GM03348 (cell line): Measurements from ENCODE around the gene GRAMD1B.
A peak's percentile ranks its signal among the peaks of the same experiment; 100 is the strongest.
"Not testable (repeated sequence)": the region's sequence is repeated elsewhere in the genome, so short reads cannot be mapped to it uniquely, and the experiment has no call there.

Source experiments
- DNase-seq: peaks from one replicate; pipeline ENCODE4 v3.0.0; 2012; ENCODE audit warnings: low spot score

Gene GRAMD1B

DNA sequence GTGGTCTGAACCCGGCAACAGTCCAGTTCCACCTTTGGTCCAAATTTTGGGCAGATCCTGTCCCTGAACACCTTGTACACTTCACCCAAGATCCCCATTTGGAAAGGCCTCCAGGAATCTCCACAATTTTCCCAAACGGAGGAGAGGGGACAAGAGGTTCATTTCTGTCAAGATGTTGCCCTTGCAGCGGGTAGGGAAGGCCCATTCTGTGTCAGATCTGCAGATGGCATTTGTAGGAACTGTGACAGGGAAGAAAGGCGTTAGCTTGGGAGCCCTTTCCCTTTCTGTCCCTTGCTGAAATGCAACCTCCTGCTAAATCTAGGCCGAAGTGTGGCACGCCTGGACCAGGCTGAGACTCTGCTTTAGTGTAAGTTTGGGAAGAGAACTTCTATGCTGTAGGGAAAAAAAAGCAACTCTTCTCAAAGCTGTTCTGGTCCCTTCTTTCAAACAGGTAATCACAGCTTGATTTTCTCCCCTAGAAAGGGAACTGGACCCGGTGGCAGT, 138.3 kb downstream of the GRAMD1B start:
- no peak for DNase-seq

DNA sequence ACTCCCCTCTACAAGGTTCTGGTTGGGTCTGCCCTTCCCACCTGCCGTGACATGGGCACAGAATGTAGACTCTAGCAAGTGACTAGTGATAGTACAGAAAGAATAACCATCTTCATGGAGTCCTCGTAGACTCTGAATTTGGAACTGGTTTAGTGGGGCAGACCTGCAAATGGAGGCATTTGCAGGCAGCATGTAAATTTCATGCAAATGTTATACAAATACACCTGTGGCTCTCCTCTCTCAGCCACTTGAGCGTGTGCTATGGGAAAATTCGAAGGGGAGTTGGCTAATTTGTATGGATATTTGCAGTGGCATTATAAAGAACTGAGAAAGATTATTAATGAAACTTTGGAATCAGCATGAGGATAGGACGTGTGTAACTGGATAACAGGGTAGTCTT, 139.3 kb downstream of the GRAMD1B start:
- no peak for DNase-seq

DNA sequence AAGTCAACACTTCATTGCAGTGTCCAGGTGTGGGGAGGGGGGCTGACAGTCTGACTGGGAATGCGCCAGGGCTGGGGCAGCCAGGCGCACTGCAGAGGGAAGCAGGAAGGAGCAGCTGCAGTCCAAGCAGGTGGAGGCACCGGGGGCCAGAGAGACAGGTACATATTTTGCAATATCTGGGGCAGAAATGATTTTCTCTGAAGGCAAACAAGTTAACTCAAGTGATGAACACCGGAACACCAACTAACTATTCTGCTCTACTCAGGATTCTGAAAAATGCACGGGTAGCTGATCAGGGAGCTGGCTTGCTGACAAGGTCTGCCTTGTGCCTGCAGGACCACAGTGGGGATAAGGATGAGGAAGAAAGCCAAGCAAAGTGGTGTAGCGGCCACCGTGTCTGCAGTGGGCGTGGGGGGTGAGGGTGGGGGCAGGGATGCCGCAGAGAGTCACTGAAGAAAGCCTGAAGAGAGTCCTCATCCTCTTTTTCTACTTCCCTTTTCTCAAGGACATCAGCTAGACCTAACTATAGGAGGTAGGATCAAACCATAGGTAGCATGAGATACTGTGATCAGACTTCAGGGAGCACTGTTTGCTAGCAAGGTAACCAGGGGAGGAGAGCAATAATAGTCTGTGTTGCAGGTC, 141.0 kb downstream of the GRAMD1B start:
- no peak for DNase-seq

DNA sequence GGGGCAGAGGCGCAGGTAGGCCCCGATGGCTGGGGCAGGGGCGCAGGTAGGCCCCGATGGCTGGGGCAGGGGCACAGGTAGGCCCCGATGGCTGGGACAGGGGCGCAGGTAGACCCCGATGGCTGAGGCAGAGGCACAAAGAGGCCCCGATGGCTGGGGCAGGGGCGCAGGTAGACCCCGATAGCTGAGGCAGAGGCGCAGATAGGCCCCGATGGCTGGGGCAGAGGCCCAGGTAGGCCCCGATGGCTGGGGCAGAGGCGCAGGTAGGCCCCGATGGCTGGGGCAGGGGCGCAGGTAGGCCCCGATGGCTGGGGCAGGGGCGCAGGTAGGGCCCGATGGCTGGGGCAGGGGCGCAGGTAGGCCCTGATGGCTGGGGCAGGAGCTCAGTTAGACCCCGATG, 142.7 kb downstream of the GRAMD1B start:
- DNase-seq, result not testable (repeated sequence)

DNA sequence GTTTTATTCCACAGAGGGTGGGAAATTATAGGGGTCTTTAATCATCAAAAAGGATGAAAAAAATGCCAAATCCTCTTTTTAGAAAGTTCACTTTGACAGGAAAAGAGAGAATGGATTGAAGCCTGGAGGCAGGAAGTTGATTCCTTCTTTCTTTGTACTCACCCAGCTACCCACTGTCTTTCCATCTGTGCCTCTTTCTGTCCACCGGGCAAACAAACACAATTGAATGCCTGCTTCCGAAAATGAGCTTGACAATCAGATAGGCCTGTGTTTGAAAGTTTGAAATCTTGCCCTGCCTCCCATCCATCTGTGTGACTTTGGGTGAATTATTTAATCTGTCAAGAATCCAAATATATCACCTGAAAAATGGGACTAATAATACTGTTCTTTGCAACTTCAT, 143.2 kb downstream of the GRAMD1B start:
- DNase-seq, result no peak

DNA sequence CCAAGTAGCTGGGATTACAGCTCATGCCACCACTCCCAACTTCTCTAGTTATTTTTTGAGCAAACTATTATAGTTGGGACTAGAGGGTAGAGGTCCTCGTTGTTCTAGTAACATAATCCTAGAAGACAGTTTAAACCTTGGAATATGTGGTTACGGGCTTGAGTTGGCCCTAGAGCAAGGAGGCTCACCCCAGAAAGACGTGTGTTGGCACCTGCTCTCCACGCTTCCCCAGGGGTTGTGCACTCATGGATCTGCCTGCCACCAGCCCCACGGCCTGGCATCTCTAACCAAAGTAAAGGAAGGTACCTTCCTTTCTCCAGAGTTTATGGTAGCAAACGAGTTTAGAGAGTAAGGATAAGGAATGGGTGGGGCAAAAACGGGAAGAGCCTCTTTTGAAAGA, 145.4 kb downstream of the GRAMD1B start:
- no peak for DNase-seq

DNA sequence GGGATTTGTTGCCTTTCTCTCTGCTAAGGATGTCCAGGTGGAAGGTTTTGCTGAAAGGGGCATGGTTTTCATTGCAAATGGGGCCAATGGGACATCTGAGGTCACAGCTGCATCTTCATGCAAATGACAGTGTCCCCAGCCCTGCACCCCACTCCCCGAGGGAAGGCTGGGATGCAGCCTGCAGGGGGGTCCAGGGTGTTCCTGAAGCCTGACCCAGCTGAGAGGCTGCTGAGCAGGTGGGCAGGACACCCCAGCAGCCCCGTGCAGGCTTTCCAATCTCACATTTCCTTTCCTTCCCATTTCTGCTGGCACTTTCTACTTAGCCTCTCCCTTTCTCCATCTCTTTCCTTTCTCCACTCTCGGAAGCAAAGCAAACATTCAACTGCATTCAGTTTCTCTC, 146.0 kb downstream of the GRAMD1B start:
- DNase-seq, result no peak

DNA sequence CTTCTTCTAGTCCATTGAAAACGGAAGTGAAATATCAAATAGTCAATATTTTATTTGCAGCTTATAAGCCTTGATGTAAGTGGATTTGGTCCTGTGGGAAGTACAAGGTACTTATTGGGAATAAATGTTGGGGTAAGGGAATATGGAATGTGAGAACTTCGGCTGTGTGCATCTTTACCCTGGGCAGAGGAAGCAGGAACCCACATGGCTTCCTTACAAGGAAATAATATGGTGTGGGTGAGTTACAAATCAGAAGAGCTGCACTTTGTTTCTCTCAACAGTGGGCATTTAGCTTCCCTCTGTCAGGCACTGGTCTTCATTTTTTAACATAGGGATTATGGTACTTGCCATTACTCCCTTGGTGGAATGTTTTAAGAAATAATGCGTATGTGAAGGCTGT, 146.4 kb downstream of the GRAMD1B start:
- no peak for DNase-seq

DNA sequence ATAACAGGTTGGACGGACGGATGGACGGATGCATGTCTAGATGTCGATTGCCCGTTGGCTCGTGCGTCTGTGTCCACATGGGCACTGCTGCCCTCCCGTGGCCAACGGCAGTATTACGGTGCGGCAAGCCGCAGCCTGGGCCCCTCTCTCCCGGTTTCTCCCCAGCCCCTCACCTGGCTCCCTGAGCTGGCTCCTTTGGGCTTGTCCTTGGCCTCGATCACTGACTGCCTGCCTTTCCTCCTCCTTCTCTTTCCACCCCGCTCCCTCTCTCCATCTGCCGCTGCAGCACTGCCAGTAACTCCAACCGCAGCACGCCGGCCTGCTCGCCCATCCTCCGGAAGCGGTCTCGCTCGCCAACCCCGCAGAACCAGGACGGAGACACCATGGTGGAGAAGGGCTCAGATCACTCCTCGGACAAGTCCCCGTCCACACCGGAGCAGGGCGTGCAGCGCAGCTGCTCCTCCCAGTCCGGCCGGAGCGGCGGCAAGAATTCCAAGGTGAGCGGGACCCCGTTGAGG, 147.1 kb downstream of the GRAMD1B start:
- peak; percentile 90 for DNase-seq

DNA sequence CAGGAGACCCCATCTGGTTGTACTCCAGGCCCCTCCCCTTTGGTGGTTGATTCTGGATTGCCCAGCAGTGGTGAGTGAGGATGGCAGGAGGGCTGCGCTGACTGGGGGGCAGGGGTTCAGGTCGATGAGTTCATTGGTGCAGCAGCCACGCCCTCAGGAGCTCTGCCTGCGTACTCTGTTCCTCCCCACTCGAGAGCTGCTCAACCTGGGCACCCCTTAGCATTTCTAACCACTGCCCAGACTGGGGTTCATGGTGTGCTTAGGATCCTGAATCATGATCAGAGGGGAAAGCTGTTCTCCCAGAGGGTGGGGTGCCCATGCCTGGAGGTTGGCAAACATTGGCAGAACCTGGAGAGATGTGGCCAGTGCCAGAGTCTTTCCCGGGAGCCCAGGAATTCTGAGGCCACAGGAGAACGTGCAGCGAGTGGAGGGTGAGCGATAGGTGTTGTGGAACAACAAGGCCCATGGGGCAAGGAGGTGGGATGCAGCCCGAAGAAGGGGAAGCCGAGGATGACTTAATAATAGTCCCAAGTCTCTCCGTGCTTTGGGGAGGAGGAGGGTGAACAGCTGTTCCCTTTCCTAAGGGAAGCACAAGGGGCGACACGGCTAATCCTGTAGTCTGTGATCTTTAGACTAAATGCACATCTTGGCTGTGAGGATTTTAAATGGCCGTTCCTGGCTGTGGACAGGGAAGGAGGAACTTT, 148.9 kb downstream of the GRAMD1B start:
- no peak for DNase-seq

DNA sequence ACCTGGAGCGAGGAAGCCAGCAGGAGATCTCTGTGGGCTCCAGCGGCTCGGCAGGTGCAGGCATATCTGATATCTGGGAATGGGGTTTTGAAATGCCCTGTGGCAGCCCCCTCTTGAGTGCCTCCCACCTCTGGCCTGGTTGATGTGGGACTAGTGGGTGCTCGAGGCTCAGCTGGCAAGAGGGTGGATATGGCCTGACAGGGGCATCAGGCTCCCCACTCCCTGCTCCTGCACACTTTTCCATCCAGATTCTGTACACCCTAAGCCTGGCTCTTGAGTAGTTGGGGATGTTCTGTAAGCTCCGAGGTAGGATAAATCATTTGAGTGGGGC, 149.4 kb downstream of the GRAMD1B start:
- DNase-seq, result no peak

DNA sequence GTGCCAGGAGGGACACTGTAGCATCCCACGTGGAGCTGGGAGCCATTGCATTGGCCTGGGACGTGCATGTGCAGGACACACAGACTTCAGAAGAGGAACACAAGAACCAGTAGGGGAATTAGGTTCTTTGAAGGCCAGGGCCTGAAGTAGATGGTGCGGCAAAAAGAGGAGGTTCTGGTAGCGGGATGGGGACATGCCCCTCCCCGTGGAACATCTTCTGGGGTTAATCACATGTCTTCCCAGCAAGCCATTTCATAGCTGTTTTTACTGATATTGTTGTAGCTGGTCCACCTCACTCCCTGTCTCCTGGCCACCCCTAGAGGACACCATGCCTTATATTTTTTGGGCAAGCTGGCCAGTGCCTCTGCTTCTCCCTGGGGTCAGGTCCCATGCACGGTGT, 150.1 kb downstream of the GRAMD1B start:
- DNase-seq, result no peak

DNA sequence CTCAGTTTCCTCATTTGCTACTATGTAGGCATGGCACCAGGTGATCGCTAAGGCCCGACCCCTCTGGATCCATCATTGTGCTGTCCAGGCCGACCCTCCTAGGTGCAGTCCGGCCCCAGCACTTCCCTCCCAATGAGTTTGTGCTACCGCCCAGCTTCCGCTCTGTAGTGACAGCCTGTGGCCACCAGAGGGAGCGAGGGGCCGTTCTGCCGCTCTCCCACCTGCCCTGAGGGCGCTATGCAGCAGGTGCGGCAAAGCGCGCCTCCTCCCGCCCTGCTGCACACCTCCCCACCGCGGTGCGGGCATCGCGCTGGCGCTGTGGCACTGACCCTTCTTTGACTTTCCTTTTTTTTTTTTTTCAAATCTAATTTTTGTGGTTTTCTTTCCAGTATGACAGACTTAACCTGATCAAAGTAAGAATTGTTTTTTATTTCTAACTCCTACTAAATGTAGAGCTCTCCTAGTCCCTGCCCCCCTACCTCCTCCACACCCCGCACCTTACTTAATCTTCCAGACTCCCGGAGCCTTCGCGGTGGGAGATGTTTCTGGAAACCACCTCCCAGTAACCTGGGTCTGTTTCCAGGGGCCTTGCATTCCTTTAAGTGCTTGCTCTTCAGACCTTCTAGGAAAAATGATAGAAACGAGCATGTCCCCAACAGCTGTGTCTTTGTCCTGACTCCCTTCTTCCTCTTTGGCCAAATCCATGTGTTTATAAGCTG, 150.6 kb downstream of the GRAMD1B start:
- DNase-seq, result peak; percentile 85

DNA sequence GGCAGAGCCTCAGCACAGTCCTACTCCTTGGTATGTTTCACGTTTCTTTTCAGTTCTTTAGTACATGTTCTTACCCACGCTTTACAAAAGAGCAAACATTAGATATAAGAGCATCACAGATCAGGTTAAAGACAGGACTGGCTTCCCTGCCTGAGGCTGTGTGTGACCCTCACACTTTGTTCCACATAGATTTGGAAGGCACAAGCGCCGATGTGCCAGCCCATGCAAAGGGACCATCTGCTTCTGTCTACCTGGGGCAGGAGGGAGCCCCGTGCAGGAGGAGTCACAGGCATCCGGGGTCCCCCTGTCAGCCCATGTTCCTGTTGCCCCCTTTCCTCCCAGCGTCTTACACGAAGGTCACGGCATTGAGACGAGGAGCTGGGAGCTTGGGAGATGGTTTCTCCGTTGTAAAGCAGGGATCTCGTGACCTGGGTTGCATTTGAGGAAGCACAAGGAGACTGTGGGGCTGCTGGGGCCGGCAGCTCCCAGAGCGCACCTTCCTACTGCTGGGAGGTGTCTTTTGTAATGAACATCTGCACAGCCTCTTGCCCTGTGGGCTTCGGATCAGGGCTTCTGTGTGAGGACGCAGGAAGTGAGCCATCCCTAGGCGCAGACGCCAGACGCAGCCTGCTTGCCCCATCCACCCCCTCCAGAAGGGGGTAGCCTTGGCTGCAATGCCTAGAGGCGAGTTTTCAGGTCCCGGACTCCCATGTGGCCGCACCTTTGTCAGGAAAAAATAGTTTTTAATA, 151.8 kb downstream of the GRAMD1B start:
- no peak for DNase-seq

DNA sequence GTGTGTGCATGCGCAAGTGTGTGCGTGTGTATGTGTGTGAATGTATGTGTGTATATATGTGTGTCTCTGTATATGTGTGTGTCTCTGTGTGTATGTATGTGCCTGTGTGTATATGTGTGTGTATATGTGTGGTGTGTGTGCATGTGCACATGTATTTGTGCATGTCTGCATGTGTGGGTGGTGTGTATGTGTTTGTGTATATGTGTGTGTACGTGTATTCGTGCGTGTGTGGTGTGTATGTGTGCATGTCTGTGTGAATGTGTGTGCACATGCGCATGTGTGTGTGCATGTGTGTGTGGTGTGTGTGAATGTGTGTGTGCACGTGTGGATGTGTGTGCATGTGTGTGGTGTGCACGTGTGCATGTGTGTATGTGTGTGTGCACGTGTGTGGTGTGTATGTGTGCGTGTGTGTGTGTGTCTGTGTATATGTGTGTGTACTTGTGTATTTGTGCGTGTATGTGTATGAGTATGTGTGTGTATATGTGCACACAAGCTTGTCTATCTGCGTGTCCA, 153.0 kb downstream of the GRAMD1B start:
- no peak for DNase-seq

DNA sequence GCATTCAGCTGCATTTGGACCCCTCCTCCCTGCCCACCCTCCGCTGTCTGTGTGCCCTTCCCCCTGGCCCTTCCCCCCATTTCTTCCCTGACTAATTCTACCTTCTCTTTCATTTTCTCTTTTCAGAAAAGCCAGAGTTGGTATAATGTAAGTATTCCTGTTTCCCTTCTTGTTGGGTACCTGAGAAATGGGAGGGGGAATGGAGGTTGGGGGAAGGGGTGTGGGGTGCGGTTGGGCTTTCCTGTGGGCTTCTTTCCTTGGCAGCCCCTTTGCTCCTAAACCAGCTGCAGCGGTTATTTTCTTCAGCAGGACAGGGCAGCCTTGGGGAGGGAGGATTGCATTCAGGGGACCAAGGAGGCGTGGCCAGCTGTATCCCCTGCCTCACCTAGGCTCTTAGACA, 154.1 kb downstream of the GRAMD1B start:
- peak; percentile 39 for DNase-seq

DNA sequence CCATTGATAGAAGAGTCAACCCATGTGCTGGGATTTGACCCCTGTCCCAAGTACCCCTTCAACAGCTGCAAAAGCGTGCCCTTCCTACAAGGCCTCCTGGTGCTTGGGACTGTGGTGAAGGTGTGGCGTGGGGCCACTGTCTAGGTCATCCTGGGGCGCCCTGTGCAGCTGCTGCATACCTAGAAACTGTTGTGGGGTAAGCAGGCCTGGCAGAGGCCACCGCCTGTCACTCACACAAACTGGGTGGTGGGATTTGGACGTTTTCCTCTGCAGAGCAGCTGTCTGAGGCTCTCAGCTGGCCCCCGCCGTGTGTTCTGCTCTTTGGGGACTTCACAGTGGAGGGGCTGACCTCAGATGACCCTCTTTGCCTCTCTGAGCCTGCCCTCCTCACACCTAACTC, 154.7 kb downstream of the GRAMD1B start:
- DNase-seq, result no peak

DNA sequence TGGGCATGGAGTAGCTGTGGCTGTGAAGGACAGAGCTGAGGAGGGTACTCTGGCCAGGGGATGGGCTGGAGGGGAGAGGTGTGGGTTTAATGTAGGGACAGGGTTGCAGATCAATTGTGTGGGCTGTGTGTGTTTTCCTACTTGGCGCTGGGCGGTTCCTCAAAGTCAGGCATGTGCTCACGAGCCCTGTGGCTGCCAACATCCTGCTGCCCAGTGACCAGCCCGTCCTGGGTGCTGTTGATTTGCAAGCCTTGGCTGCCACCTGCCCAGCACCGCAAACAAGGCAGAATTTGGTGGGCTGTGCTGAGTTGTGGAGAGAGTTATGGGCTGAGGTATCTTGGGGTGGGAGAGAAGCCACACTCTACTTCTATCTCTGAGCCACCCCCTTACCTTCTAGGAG, 155.1 kb downstream of the GRAMD1B start:
- DNase-seq, result no peak

DNA sequence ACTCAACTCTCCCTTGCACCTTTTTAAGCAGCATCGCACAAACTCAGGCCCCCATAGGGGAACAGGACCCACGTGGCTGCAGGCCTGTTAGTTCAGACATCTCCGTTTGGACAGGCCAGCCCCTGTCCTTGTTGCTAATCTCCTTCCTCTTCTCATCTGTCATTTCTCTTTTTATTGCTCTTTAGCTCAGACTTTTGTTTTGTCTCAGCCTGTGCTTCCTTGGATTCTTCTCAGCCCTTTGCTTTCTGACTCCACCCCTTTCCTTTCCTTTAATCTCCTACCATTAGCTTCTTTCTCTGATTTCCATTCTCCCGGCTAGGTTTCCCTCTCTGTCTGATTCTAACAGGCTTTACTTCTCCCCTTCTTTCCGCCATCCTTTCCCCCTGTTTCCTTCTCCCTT, 155.6 kb downstream of the GRAMD1B start:
- DNase-seq, result no peak

DNA sequence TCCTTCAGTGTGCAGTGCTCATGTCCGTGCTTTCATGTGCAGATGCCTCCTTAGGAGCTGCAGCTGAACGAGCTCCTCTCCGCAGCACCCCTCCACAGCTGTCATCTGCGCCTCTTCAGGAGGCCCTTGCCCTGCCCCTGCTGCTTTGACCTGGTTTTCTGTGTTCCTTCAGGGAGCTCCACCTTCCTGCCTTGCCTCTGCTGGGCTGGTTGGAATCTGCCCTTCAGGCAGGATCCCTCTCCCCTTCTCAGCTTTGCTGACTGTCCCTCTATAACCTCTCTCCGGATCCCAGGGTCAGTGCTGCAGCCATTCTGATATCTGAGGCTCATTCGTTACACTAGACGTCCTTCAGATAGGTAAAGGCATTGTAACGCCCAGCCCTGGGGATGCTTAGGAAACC, 156.5 kb downstream of the GRAMD1B start:
- DNase-seq, result no peak

DNA sequence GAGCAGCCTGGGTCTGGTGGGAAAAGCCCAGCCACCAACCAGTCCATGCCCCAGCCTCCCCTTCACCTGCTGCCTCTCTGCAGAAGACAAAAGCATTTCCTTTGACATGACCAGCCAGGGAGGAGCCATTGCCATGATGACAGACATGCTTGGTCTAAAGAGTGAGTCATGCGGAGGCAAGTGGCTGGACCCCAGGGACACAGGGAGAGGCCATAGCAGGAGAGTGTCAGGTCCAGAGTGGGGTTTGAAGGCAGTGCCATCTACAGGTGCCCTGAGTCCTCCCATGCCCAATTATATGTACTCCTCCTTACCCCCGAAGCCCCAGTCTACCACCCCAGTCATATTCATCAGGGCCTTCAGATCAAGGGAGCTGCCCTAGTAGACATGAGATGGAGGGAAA, 157.0 kb downstream of the GRAMD1B start:
- no peak for DNase-seq

DNA sequence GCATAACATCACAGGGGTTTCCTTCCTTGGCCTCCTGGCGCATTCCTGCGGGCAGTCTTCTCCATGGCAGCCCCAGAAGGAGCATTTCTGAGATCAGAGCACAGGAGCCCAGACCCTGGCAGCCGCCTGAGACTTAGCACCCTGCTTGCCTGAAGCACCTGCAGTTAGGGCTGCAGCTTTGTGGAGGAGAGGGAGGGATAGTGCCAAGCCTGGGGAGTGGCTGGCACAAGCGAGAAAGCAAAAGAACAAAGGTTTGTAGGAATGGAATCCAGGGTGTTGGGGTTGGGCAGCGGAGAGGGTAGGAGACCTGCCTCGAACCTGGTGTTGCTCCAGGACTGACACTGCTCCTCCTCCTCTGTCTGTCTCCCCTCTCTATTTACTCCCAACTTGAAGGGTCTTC, 157.5 kb downstream of the GRAMD1B start:
- no peak for DNase-seq
